Ishikawa (cell line): ENCODE results near the gene MAP3K1.

ENCODE experiments used
- EP300 ChIP-seq: IDR thresholded peaks from 2 replicates; pipeline ENCODE4 v1.6.1; 2012; ENCODE audit warnings: borderline replicate concordance
- MAX ChIP-seq: IDR thresholded peaks from 2 replicates; pipeline ENCODE4 v1.6.1; 2012
- RAD21 ChIP-seq: IDR thresholded peaks from 2 replicates; pipeline ENCODE4 v1.6.1; 2012; ENCODE audit warnings: low read depth
- TCF12 ChIP-seq: IDR thresholded peaks from 2 replicates; pipeline ENCODE4 v1.6.1; 2012; ENCODE audit warnings: low read depth
- USF1 ChIP-seq: IDR thresholded peaks from 2 replicates; pipeline ENCODE4 v1.6.1; 2012

- TF ChIP-seq USF1: no peak
- TF ChIP-seq EP300: no peak
- no peak for TF ChIP-seq MAX
- TF ChIP-seq TCF12: no peak
- TF ChIP-seq RAD21: no peak
Observed at GRCh38 chr5:56900395-56900794, 85.0 kb downstream of the MAP3K1 start.
